HG03439 (cell line): ENCODE results near the gene PMIS2.

Source experiments
- ATAC-seq: cut with Tn5 transposase; IDR thresholded peaks from one replicate; pipeline ENCODE4 v1.9.1; 2021; ENCODE audit warnings: mild to moderate bottlenecking, moderate library complexity; ENCODE audit not compliant: unreplicated experiment

PMIS2 gene

DNA sequence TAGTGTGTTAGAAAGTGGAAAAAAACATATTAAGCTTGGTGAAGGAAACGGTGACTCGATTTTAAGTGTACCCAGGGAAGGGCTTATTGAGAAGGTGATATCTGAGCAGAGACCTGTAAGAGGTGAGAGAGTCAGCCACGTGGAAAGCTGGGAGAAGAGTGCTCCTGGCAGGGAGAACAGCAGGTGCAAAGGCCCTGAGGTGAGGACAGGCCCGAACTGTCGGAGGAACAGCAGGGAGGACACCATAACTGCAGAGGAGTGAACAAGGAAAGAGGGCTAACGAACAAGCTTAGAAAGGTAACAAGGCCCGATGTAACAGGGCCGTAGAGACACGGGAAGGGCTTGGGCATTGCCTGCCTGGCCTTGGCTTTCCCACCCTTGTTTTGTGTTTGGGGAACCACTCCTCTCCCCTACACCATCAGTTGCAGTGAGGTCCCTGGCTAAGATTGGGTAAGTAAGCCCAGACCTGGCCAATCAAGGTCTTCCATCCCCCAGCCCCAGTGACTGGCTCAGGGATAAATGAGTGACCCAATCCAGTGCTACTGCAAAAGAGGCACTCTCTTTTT is 29.9 kb upstream of the PMIS2 start:
- ATAC-seq, result no peak

DNA sequence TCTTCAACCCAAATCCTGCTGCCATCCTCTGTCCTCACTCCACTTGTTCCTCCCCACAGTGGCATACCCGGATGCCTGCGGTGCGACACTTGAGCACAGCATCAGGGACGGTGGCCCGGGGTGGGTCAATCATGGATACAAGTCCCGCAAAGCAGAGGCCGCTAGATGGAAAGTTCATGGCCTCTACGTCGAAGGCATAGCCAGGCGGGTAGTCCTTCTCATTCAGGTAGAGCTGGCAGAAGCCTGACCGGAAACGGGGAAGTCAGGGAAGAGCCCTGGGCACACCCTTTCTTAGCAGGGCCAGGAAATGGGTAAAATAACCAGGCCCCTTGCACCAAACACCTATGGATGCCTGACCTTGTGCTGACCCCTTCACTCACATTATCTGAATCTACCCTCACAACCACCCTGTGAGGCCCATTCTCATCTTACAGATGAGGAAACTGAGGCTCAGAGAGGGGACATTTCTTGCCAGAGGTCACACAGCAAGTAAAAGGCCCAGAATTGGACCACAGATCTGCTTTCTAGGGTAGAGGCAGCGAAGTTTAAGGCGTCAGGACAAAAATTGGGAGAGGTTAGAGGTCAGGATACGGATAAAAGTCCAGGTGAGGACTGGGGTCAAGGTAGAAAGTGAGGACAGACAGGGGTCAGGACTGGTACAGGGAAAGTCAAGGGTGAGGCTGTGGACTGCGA is 29.0 kb upstream of the PMIS2 start:
- no peak for ATAC-seq

DNA sequence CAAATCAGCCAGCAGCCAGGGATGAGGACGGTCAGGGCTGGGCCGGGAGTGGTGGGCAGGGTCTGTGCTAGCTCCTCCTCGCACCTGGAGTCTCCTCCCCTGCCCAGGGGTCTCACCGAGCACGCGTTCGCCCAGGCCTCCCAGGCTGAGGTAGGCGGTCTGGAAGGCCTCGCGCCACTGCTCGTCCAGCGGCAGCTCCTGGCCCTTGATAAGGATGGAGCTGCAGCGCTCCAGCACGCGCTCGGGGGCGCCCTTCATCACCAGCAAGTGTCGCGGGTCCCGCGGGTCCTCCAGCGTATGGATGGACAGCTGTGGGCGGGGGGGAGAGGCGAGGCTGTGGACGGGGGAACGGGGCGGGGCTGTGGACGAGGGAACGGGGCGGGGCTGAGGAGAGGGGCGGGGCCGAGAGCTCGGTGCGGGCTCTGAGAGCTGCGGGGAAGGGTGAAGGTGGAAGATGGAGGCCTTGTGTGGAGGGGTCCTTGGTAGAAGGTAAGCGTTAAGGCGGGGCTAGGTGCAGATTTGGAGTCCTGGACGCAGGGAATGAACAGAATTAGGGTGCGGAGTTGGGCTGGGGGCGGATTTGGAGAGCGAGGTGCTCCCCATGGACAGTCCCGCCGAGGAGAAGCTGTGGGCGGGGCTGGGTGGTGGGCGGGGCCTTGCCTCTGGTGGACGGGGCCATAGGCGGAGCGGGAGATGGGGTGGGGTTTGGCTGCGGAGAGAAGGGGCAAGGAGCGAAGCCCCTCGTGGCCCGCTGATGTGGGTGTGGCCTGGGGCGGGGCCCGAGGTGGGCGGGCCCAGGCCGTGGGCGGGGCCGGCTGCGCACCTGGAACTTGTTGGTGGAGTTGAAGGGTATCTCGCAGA is 28.2 kb upstream of the PMIS2 start:
- ATAC-seq, result no peak

DNA sequence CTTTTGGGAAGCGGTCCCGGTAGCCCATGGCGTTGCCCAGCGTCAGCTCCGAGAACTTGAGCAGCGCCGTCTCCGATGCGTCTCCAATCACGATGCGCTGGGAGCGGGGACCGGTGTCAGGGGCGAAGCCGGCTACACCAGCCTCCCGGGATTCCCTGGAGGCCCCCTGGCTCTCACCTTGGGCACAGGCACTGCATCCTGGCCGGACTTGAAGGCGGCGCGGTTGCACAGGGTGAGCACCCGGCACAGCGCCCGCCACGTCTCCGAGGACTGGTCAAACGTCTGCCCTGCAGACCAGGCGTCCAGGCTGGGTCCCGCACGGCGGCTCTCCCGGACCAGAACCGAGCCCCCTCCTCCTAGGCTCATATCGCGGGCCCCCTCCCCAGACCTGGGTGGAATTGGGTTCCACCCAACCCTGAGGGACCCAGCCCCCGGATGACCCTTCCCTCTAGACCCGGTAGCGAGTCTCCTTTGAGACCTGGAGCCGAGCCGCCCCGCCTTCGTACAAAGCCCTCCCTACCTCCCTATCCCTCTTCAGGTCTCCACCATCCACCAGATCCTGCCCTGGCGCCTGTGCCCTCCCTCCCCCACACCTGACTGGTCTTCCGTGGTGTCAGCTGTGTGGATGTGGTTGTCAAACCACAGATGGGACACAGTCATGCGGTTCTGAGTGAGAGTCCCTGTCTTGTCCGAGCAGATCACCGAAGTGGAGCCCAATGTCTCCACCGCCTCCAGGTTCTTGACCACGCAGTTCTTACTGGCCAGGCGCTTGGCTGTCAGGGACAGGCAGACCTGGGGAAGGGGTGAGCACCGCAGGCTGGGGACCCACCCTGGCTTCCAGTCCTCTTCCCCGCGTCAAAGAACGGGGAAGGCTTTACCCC is 27.3 kb upstream of the PMIS2 start:
- ATAC-seq, result no peak

DNA sequence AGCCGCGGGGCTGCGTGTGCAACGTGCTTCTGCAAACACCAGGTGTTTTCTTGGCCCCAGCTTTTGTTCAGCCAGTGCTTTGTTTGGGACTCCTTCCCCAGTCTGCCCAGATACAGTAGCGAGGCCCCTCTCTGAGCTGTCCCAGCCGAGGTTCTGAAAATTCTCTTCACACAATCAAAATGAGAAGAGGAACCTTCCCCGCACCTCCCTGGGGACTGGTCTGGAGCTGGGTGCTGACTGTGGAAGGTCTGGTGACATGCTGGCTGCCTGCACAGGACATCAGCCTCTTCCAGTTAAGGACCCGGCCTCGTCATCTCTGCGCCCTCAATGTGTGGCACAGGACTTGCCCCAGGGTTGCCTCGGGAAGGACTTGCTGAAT is 26.7 kb upstream of the PMIS2 start:
- no peak for ATAC-seq

DNA sequence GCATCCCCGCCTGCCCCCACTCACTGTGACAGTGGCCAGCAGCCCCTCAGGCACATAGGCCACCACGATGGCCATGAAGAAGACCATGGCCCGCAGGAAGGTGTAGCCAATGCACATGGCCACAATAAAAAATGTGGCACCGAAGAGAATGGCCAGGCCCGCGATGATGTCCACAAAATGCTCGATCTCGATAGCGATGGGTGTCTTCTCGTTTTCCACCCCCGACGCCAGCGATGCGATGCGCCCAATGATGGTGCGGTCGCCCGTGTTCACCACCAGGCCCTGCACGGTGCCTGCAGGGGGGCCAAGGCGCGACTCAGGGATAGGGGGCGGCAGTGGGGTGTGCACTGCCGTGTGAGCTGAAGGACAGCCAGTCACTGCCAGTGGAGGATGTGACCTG is 26.2 kb upstream of the PMIS2 start:
- ATAC-seq, result no peak

DNA sequence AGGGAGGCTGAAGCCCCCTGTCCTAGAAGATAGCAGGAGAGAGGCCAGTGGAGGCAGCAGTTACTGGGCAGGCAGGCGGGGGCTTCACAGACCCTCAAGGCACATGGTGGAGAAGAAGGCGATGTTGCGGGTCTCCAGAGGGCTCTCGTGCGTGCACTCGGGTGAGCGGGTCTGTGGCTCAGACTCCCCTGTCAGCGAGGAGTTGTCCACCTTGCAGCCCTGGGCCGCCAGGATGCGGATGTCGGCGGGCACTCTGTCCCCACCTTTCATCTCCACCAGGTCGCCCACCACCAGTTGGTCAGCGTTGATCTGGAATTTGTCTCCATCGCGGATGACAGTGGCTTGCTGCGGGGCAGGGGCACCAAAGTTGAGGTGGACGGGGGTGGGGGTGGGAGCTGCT is 25.7 kb upstream of the PMIS2 start:
- no peak for ATAC-seq

DNA sequence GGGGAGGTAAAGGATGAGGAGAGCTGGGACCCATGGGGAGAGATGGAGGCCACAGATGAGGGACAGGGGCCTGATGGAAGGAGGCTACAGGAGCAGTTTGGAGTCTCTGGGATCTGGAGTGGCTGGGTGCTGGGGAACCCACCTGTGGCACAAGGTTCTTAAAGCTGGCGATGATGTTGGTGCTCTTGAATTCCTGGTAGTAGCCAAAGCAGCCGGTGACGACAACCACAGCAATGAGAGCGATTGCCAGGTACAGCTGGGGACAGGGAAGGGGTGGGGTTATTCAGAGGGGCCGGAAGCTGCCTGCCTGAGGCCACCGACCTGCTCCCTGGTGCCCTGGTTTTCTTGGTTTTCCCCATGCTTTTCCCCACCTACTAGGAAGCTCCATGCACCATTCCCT is 25.3 kb upstream of the PMIS2 start:
- no peak for ATAC-seq

DNA sequence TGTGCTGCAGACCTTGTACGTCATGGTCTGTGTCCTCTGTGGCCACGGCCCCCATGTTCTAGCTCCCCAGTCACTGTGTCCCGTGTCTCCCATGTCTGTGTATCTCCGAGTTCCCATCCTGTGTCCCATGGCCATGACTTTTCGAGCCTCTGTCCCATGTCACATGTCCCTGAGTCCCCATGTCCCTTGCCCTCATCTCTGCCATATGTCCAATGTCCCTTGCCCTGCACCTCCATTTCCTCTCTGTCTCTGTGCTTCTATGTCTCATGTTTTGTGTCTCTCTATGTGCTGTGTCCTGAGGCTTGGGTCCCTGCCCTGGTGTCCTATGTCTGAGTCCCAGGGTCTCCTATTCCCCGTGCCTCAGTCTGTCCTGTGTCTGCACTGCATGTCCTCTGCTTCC is 24.5 kb upstream of the PMIS2 start:
- no peak for ATAC-seq

DNA sequence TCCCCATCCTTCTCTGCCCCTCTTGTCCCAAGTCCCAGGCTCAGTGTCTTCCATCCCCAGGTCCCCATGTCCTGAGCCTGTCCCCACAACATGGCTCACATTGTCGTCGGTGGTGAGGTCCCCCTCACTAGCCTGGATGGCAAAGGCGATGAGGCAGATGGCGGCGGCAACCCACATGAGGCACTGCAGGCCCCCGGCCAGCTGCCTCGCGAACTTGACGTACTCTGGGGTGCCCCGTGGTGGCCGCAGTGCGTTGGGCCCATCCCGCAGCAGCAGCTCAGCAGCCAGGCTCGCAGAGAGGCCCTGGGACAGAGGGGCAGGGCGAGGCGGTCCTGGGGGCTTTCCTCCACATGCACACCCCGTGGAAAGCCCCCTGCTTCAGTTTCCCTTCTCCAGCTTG is 23.6 kb upstream of the PMIS2 start:
- no peak for ATAC-seq

DNA sequence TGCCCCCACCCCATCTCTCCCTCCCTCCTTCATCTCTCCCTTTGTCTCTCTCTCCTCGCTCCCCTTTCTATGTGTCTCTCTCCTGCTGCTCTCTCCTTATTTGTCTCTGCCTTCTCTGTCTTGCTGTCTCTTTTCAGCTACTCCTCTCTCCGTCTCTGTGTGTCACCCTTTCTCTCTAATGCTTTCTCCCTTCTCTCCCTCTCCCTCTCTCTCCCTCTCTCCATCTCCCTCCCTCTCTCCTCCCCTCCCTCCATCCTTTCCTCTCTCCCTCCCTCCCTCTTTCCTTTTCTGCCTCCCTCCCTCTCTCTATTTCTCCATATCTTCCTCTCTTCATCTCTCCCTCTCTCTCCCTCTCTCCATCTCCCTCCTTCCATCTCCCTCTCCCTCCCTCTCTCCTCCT is 23.2 kb upstream of the PMIS2 start:
- no peak for ATAC-seq

DNA sequence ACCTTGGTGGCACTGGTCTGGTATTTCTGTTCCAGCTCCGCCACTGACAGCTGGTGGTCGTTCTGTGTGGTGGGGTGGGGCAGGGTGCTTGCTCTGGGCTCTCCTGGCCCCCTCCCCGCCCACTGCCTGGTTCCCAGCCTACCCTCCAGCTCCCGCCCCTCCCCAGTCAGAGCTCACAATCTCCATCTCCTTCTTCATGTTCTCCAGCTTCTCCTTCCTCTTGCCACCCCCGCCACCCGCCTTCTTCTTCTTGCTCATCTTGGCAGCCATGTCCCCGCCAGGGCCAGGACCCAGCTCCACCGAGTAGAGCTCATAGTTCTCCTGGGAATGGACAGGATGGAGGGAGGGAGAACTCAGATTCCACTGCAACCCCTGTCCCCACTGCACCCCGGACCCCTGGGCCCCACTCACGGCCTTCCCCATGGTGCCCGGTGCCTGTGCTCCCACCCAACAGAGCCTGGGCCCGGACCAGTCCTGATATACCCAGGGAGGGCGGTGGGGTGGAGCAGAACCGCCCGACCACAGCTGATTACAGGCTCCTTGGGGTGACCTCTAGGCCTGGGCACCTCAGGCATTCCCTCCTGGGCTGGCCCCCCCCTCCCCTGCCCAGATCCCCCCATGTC is 22.7 kb upstream of the PMIS2 start, which contains the start of gene ATP4A:
Gene ATP4A, minus strand, starts transcription at position 452 of the 623 bp plus-strand sequence. Its CDS starts 29 bp downstream, at position 423.
- ATAC-seq, result no peak

DNA sequence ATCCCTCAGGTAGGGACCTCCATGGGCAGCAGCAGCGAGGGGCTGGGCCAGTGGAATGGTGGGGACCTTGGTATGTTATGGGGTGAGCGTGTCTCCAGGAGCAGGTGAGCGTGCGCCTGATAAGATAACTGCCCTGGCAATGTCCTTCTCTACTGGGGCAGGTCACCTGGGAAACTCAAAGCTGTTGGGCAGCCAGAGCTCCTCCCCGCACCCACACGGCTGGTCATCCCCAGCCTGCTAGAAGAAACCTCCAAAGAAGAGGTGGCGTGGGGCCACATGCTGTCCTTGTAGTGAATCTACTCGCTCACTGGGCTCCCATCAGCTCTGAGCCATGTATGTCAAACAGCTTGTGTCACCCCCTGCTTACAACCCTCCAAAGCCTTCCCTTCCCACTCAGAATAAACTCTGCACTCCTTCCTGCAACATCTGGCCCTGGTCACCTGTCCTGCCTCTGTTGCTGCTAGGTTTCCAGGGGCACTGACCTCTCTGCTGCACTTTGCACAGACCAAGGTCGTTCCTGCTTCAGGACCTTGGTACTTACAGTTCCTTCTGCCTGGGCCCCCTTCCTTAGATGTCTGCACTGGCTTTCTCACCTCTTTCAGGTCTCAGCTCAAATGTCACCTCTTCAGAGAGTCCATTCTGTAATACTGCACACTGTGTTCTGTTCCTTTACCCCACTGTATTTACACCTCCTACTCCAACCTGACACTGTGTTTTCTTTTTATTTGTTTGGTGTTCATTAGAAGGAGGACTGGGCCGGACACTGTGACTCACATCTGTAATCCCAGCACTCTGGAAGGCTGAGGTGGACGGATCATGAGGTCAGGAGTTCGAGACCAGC is 20.7 kb upstream of the PMIS2 start:
- ATAC-seq, result no peak

DNA sequence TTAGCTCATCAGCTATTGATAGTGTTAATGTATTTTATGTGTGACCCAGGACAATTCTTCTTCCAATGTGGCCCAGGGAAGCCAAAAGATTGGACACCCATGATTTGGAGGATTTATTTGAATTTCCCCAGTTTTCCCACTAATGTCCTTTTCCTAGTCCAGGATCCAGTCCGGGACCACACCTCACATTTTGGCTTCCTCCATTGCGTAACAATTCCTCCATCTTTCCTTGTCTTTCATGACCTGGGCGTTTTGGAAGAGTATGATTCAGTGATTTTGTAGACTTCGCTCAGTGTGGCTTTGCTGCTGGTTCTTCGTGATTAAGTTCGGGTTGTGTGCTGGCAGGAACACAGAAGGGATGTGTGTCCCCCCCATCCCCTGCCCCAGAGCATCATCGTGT is 19.2 kb upstream of the PMIS2 start:
- no peak for ATAC-seq

DNA sequence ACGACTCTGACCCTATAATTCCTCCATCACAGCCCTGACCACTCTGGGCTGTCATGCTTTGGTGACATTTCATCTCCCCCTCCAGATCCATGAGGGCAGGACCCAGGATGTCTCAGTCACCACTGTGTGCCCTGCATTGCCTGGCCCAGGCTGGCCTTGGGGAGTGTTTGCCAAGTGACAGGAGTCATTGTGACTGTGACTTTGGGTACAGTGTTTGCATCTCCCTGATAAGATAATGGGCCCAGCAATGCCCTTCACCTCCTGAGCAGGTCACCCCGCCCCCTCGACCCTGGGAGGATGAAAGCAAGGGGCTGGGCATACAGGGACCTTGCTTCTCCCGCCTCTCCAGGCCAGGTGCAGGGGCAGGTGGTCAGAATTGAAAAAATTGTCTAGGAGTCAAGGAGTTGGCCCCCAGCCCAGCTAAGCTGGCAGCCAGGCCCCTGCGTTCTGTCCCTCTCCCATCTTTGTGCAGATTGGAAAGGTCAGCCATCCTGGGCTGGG is 16.6 kb upstream of the PMIS2 start:
- no peak for ATAC-seq

DNA sequence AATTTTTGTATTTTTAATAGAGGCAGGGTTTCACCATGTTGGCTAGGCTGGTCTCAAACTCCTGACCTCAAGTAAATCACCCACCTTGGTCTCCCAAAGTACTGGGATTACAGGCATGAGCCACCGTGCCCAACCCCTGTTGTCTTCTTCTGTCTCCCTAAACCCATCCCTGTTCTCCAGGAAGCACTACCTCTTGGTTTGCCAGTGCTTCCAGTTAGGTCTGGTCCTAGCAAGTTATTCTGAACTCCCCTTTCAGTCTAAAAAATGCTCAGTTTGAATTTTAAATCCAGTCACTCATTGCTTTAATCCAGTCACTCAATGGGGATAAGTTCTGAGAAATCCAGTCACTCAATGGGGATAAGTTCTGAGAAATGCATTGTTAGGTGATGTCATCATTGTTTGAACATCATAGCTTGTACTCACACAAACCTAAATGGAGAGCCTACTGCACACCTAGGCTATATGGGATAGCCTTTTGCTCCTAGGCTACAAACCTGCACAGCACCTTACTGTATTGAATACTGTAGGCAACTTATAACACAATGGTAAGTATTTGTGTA is 14.5 kb upstream of the PMIS2 start:
- no peak for ATAC-seq

DNA sequence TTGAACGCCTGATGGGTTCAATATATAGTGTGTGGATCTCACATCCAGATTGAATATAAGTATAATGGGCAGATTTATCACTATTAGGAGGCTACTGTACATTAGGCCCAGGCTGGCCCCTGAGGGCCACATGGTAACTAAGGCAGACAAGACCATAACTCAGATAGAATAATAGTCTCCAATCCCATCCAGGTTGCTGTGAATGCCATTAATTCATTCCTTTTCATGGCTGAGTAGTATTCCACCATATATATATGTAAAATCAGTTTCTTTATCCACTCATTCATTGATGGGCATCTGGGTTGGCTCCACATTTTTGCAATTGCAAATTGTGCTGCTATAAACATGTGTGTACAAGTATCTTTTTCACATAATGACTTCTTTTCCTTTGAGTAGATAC is 8.1 kb upstream of the PMIS2 start:
- ATAC-seq, result no peak

DNA sequence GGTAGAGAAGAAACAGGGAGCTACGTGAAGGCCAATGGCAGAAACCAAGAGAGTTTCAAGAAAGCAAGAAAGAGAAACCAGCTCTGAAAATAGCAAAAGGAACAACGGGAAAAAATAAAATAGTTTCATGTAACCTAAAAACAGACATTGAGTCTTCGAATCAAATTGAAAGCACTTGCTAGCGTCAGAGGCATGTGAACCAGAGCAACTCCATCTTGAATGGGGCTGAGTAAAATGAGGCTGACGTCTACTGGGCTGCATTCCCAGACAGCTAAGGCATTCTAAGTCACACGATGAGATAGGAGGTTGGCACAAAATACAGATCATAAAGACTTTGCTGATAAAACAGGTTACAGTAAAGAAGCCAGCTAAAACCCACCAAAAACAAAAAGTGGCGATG is 7.3 kb upstream of the PMIS2 start:
- ATAC-seq, result no peak

DNA sequence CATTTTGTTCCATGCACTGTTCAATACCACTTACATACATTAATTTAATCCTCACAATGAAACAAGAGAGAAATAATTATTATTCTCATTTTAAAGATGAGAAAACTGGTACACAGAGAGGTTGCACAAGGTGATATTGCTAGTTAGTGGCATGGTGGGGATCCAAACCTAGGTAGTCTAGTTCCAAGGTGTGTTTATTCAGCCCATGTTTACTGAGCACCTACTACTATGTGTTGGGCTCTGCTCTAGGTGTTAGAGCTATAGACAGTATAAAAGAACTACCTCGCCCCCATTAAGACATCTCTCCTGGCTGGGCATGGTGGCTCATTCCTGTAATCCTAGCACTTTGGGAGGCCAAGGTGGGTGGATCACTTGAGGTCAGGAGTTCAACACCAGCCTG is 3.2 kb upstream of the PMIS2 start:
- no peak for ATAC-seq
